Lower leg skin (tissue), 4 donors: Measurements from ENCODE around the gene KIZ. TPM values are rescaled to one million over a fixed set of nuclear protein-coding genes. Genes with fewer than 3 reads are reported as not detected.
A peak's percentile ranks its signal among the peaks of the same experiment; 100 is the strongest.

ENCODE experiments used
- DNase-seq, 2 donors: peaks; one replicate each; pipeline ENCODE4 v3.0.0-alpha.2; 2019; ENCODE audit warnings: low spot score in 2 of 2
- H3K4me3 ChIP-seq: fragments of 200-600 bp; sonication (generic); 2 replicates; pipeline ENCODE4 v1.5.1; 2017; ENCODE audit warnings: mild to moderate bottlenecking, low read depth; ENCODE audit not compliant: poor library complexity, severe bottlenecking
- POLR2A ChIP-seq, 2 donors: fragments of 450-650 bp; IDR thresholded peaks; one replicate each; pipeline ENCODE4 v1.6.1; 2016 to 2017; ENCODE audit warnings: antibody characterized with exemption in 2 of 2, mild to moderate bottlenecking in 1 of 2, moderate library complexity in 1 of 2
- WGBS, 2 donors: methylation state at CpG; one replicate each; pipeline ENCODE4 v1.1.5; 2018; 5-methylcytosine and 5-hydroxymethylcytosine counted together
- intact Hi-C: fragments of 100-400 bp; cut with DNase I; formaldehyde crosslinking; loops from one replicate; pipeline ENCODE4 v1.15.0; 2023; ENCODE audit warnings: low total_unique reads
- total RNA-seq, 4 donors: library from RNA; depleted of rRNA; stranded (reverse); fragments of >200 nt; gene quantifications; one replicate each; pipeline ENCODE4 v1.1.0, GENCODE V29; 2016
- TF ChIP-seq, protein P1 (sequence below), 3 donors: fragments of 450-650 bp; IDR thresholded peaks; one replicate each; pipeline ENCODE4 v1.5.1; 2016; ENCODE audit warnings: antibody characterized with exemption in 3 of 3, mild to moderate bottlenecking in 3 of 3, moderate library complexity in 2 of 3

The KIZ gene
- total RNA-seq, 4 donors from 2014 or later: 17.8 to 25.0 (median 23.0) TPM

DNA sequence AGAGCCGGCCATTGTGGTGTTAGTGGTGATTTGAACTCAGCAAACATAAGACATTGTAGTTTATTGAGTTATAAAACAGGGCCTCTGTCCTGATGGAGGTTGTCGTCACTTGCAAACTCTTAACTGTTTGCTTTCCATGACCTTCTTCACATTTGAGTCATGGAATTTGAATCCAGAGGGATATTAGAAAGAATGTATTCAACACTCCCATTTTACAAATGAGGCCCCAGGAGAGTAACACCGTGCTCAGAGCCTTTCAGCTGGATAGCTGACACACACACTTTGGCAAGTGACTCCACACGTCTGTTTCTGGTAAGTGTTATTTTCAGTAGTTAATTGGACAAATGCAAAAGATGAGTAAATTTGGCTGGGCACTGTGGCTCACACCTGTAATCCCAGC is 104.8 kb downstream of the KIZ start:
- DNase-seq: no peak
- TF ChIP-seq, protein P1, sequence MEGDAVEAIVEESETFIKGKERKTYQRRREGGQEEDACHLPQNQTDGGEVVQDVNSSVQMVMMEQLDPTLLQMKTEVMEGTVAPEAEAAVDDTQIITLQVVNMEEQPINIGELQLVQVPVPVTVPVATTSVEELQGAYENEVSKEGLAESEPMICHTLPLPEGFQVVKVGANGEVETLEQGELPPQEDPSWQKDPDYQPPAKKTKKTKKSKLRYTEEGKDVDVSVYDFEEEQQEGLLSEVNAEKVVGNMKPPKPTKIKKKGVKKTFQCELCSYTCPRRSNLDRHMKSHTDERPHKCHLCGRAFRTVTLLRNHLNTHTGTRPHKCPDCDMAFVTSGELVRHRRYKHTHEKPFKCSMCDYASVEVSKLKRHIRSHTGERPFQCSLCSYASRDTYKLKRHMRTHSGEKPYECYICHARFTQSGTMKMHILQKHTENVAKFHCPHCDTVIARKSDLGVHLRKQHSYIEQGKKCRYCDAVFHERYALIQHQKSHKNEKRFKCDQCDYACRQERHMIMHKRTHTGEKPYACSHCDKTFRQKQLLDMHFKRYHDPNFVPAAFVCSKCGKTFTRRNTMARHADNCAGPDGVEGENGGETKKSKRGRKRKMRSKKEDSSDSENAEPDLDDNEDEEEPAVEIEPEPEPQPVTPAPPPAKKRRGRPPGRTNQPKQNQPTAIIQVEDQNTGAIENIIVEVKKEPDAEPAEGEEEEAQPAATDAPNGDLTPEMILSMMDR (IDR thresholded peaks at IDR 0.05): no peak
- no peak for TF ChIP-seq POLR2A (IDR thresholded peaks at IDR 0.05)
- H3K4me3 ChIP-seq: no peak overlapping the region
- 79 to 82% methylated on average over 4 of the region's 4 CpGs for WGBS, 2 donors
- intact Hi-C loops: no loop called here

GRCh38 chr20:21232546-21233280 is 106.8 kb downstream of the KIZ start:
- no peak for TF ChIP-seq POLR2A (IDR thresholded peaks at IDR 0.05)
- TF ChIP-seq, protein P1 (IDR thresholded peaks at IDR 0.05): no peak
- no peak for DNase-seq
- H3K4me3 ChIP-seq: no peak overlapping the region
- intact Hi-C loops: no loop called here
- WGBS, 2 donors: 88 to 91% methylated on average over 10 of the region's 10 CpGs

GRCh38 chr20:21234324-21234723 is 108.4 kb downstream of the KIZ start:
- DNase-seq: peak in 1 of 2 donors; percentile 42
- intact Hi-C loops: no loop called here
- TF ChIP-seq, protein P1 (IDR thresholded peaks at IDR 0.05): no peak
- no peak for TF ChIP-seq POLR2A (IDR thresholded peaks at IDR 0.05)
- H3K4me3 ChIP-seq: no peak overlapping the region
- WGBS, 2 donors: 93 to 95% methylated on average over 5 of the region's 5 CpGs

DNA sequence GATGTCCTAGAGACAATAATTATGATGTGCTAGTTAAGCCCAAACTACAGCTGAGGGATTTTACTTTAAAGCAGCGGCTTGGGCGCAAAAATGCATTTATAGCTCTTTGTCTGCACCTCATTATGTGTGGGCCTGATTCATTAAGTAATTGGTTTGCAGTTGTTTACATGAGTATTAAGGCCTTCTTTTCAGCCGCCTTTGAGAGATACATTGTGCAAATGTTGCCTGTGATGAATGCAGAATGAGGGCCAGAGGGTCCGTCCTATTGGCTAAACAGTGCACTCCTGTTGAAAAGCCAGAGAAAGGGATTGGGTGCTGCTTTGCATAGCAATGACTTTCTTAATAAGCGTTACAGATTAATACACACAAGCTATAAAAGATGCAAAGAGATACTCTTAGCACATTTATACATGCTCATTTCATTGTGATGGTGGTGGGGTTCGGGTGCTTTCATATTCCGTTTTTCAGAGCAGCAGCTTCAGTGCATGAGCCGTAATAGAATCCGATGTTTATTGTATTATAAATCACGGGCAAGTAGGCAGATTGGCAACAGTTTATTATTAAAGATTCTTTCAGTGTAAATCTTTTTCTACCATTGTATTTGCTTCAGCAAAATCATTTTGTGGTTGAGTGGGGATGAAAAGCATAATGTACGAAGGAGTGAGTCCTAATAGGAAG is 109.1 kb downstream of the KIZ start:
- no peak overlapping the region for H3K4me3 ChIP-seq
- DNase-seq: peak in 1 of 2 donors; percentile 6
- intact Hi-C loops: no loop called here
- WGBS, 2 donors: 79 to 83% methylated on average over 11 of the region's 11 CpGs
- TF ChIP-seq, protein P1 (IDR thresholded peaks at IDR 0.05): no peak

DNA sequence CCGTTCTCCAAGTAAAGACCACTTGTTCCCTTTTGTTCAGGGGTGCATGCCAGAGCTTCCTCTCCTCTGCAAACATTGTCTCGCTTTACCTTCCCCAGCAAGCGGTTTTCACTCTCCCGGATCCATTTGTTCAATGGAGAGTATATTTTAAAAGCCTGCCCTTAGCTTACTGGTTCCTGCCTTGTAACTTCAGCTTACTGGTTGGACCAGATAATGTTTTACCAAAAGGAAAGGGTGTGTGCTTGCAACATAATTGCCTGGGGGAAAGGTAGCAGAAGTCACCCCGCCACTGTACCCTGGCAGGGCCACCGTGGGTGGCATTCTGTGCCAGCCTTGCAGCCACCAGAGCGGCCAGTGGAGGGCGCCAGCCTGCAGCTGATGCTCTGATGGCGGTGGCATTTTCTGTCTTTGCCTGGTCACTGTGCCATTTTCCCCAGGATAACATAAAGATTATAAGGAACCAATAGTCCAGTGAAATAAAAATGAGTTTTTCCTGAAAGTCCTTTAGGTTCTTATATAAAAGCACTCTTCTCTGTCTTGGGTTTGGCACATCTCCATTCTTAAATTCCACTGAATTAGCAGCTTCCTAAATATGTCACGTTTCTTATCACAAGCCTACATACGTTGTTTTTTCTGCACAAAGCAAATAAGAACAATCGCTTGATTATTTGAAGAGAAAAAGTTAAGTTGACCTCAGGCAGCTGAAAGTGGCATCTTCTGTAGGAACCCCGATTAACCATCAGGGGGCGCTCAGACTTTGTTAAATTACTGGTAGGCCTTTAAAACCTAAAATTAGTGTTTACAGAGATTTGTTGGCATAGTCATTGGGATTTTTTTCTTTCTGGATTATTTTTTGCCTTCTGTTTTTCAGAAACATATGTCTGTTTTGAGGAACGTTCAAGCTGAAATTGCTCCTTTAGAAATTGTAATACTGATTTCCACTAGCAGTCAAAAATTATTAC is 109.9 kb downstream of the KIZ start:
- DNase-seq: peak; percentile 53 to 87
- intact Hi-C loops: no loop called here
- H3K4me3 ChIP-seq: no peak overlapping the region
- WGBS, 2 donors: 17 to 18% methylated on average over 15 of the region's 15 CpGs
- no peak for TF ChIP-seq POLR2A (IDR thresholded peaks at IDR 0.05)
- TF ChIP-seq, protein P1 (IDR thresholded peaks at IDR 0.05): peak in 1 of 3 donors; percentile 38
